Liver (tissue), 9 donors: ENCODE results near the gene CLDN1. TPM values are rescaled to one million over a fixed set of nuclear protein-coding genes. Genes with fewer than 3 reads are reported as not detected.

Experiments used
- DNase-seq: peaks from one replicate; pipeline ENCODE4 v3.0.0-alpha.2; 2017; ENCODE audit warnings: low spot score
- H3K27ac ChIP-seq, 2 donors: one replicate each; pipeline ENCODE4 v1.7.0; 2013; ENCODE audit warnings: inconsistent platforms in 2 of 2, low read length in 2 of 2, control low read depth in 1 of 2, low read depth in 1 of 2, mild to moderate bottlenecking in 1 of 2
- H3K27me3 ChIP-seq, 4 donors: one replicate each; pipeline versions ENCODE4 v1.6.1 to v1.7.0; 2013; ENCODE audit warnings: low read length in 3 of 4, inconsistent platforms in 1 of 4, mild to moderate bottlenecking in 1 of 4, moderate library complexity in 1 of 4; ENCODE audit not compliant: control insufficient read depth in 4 of 4, insufficient read depth in 4 of 4
- H3K36me3 ChIP-seq, 4 donors: one replicate each; pipeline versions ENCODE4 v1.6.1 to v1.7.0; 2013; ENCODE audit warnings: low read length in 3 of 4, mild to moderate bottlenecking in 3 of 4, low read depth in 1 of 4, moderate library complexity in 1 of 4; ENCODE audit not compliant: control insufficient read depth in 4 of 4, insufficient read depth in 3 of 4
- H3K4me1 ChIP-seq, 4 donors: one replicate each; pipeline versions ENCODE4 v1.6.1 to v1.7.0; 2013; ENCODE audit warnings: low read length in 3 of 4, mild to moderate bottlenecking in 3 of 4, moderate library complexity in 1 of 4; ENCODE audit not compliant: control insufficient read depth in 4 of 4, insufficient read depth in 4 of 4
- H3K4me3 ChIP-seq, 3 donors: one replicate each; pipeline versions ENCODE4 v1.6.1 to v1.7.0; 2013; ENCODE audit warnings: low read length in 3 of 3, control low read depth in 1 of 3, low read depth in 1 of 3, mild to moderate bottlenecking in 1 of 3
- H3K9ac ChIP-seq, 2 donors: one replicate each; pipeline ENCODE4 v1.7.0; 2013; ENCODE audit warnings: low read length in 2 of 2, mild to moderate bottlenecking in 2 of 2, moderate library complexity in 2 of 2, control low read depth in 1 of 2, low read depth in 1 of 2
- H3K9me3 ChIP-seq, 4 donors: one replicate each; pipeline versions ENCODE4 v1.6.1 to v1.7.0; 2013; ENCODE audit warnings: low read length in 3 of 4; ENCODE audit not compliant: control insufficient read depth in 4 of 4
- ATF3 ChIP-seq: IDR thresholded peaks from 2 replicates; pipeline ENCODE4 v1.6.1; 2016; ENCODE audit warnings: antibody characterized with exemption
- CTCF ChIP-seq: fragments of 150-350 bp; IDR thresholded peaks from 2 replicates; pipeline ENCODE4 v1.5.1; 2017; ENCODE audit warnings: improper control_type of control experiment, low read depth, low read length; ENCODE audit not compliant: missing input control
- EGR1 ChIP-seq, 2 donors: IDR thresholded peaks; 2 replicates each; pipeline ENCODE4 v1.6.1; 2016 to 2018; ENCODE audit warnings: antibody characterized with exemption in 2 of 2, low read depth in 2 of 2
- FOXA1 ChIP-seq: IDR thresholded peaks from 2 replicates; pipeline ENCODE4 v1.6.1; 2016; ENCODE audit warnings: antibody characterized with exemption
- FOXA2 ChIP-seq: IDR thresholded peaks from 2 replicates; pipeline ENCODE4 v1.6.1; 2016; ENCODE audit warnings: antibody characterized with exemption
- GABPA ChIP-seq, 2 donors: IDR thresholded peaks in 1 of 2; conservative IDR thresholded peaks in 1 of 2; 2 replicates each; pipeline ENCODE4 v1.6.1; 2016; ENCODE audit warnings: antibody characterized with exemption in 2 of 2, mild to moderate bottlenecking in 1 of 2, moderate library complexity in 1 of 2
- HNF4A ChIP-seq, 2 donors: conservative IDR thresholded peaks; 2 replicates each; pipeline ENCODE4 v1.6.1; 2016; ENCODE audit warnings: antibody characterized with exemption in 2 of 2, mild to moderate bottlenecking in 2 of 2
- HNF4G ChIP-seq: IDR thresholded peaks from 2 replicates; pipeline ENCODE4 v1.6.1; 2016; ENCODE audit warnings: antibody characterized with exemption
- JUND ChIP-seq, 2 donors: IDR thresholded peaks; 2 replicates each; pipeline ENCODE4 v1.6.1; 2016; ENCODE audit warnings: antibody characterized with exemption in 2 of 2
- MAX ChIP-seq: IDR thresholded peaks from 2 replicates; pipeline ENCODE4 v1.6.1; 2016; ENCODE audit warnings: antibody characterized with exemption
- NR2F2 ChIP-seq: IDR thresholded peaks from 2 replicates; pipeline ENCODE4 v1.6.1; 2016; ENCODE audit warnings: antibody characterized with exemption
- RAD21 ChIP-seq, 2 donors: IDR thresholded peaks; 2 replicates each; pipeline ENCODE4 v1.6.1; 2016; ENCODE audit warnings: antibody characterized with exemption in 2 of 2, mild to moderate bottlenecking in 2 of 2
- REST ChIP-seq: IDR thresholded peaks from 2 replicates; pipeline ENCODE4 v1.6.1; 2016; ENCODE audit warnings: antibody characterized with exemption, mild to moderate bottlenecking
- RXRA ChIP-seq, 2 donors: IDR thresholded peaks; 2 replicates each; pipeline ENCODE4 v1.6.1; 2017 to 2018; ENCODE audit warnings: antibody characterized with exemption in 2 of 2, mild to moderate bottlenecking in 1 of 2
- SP1 ChIP-seq: IDR thresholded peaks from 2 replicates; pipeline ENCODE4 v1.6.1; 2018; ENCODE audit warnings: antibody characterized with exemption, mild to moderate bottlenecking
- TAF1 ChIP-seq: conservative IDR thresholded peaks from 2 replicates; pipeline ENCODE4 v1.6.1; 2016; ENCODE audit warnings: antibody characterized with exemption, mild to moderate bottlenecking
- YY1 ChIP-seq: IDR thresholded peaks from 2 replicates; pipeline ENCODE4 v1.6.1; 2016; ENCODE audit warnings: antibody characterized with exemption, mild to moderate bottlenecking
- ZBTB33 ChIP-seq: IDR thresholded peaks from 2 replicates; pipeline ENCODE4 v1.6.1; 2016; ENCODE audit warnings: antibody characterized with exemption
- WGBS: extraction: QIAGEN DNeasy Blood & Tissue Kit; methylation state at CpG from one replicate; pipeline ENCODE4 v1.1.7; 2013; 5-methylcytosine and 5-hydroxymethylcytosine counted together
- polyA plus RNA-seq, 2 donors: library from polyadenylated mRNA; stranded (reverse) in 1 of 2; unstranded in 1 of 2; fragments of 200-250 nt in 1 of 2; fragments of >200 nt in 1 of 2; fragmentation: Nextera tagmentation in 1 of 2; extraction: Ambion mirVana in 1 of 2; gene quantifications; one replicate each; pipeline versions ENCODE4 v1.2.1 to v1.2.3, GENCODE V29; 2013 to 2015
- total RNA-seq, 2 donors: library from RNA; depleted of rRNA; stranded (reverse); fragments of >200 nt; gene quantifications; one replicate each; pipeline ENCODE4 v1.2.3, GENCODE V29; 2014
- donor health status: healthy.
- donor health status: healthy.
- donor health status: healthy.
- donor health status: healthy.
- donor health status: healthy.

CLDN1 gene
- total and polyA plus RNA-seq, 4 donors = 57.8 to 92.0 (median 87.3) TPM

- Histone ChIP-seq H3K4me3 (peak overlapping the region in 2 of 3 donors; percentile 3 to 44), H3K9ac (peak overlapping the region; percentile 45 to 57), H3K27ac (peak overlapping the region; percentile 73 to 90), H3K36me3 (peaks cover 0 to 16% (median 0%) of the 10 kb centered on the region in 4 donors), H3K9me3 (no peaks in the 10 kb centered on the region), H3K4me1 (peaks cover 10 to 71% (median 41%) of the 10 kb centered on the region in 4 donors), H3K27me3 (no peaks in the 10 kb centered on the region)
- 35% methylated on average over 4 of the region's 4 CpGs for WGBS
- TF ChIP-seq RXRA (IDR thresholded peaks at IDR 0.05) = peak; percentile 75 to 82
- TF ChIP-seq SP1 = peak; percentile 80
- TF ChIP-seq REST = peak; percentile 62
- TF ChIP-seq ZBTB33 = peak; percentile 56
- TF ChIP-seq FOXA1 = peak; percentile 35
- TF ChIP-seq JUND (IDR thresholded peaks at IDR 0.05) = peak; percentile 91 to 94
- TF ChIP-seq NR2F2 = peak; percentile 17
- no peak for TF ChIP-seq HNF4G
- peak; percentile 76 to 82 for TF ChIP-seq HNF4A (conservative IDR thresholded peaks at IDR 0.05)
- peak; percentile 67 for TF ChIP-seq FOXA2
- TF ChIP-seq ATF3 = peak; percentile 94
- TF ChIP-seq YY1 = peak; percentile 73
- TF ChIP-seq CTCF = no peak
- TF ChIP-seq RAD21 (IDR thresholded peaks at IDR 0.05) = peak; percentile 41 to 65
- peak; percentile 63 for TF ChIP-seq MAX
- peak; percentile 77 for TF ChIP-seq TAF1
- TF ChIP-seq EGR1 (IDR thresholded peaks at IDR 0.05; ENCODE audit: low read depth in 2 of 2) = peak; percentile 44 to 90
- peak in 1 of 2 donors; percentile 9 for TF ChIP-seq GABPA (IDR thresholded peaks at IDR 0.05 in 1 of 2, conservative IDR thresholded peaks at IDR 0.05 in 1 of 2)
- DNase-seq = no peak
Observed at GRCh38 chr3:190306513-190307163, 15.6 kb downstream of the CLDN1 start.
